ENCODE measurements around the gene IZUMO3. TPM values are rescaled to one million over a fixed set of nuclear protein-coding genes. Genes with fewer than 3 reads are reported as not detected.

The IZUMO3 gene
- total RNA-seq, 2 donors from 2014 or later = not detected

- no peak for DNase-seq
- ATAC-seq = no peak
- intact Hi-C loops (cut with DNase I) = no loop called here
Measured at GRCh38 chr9:24497671-24498070, 48.0 kb downstream of the IZUMO3 start.
